NCI-H146 (cell line): ENCODE results near the gene ARHGEF28.

Experiments
- DNase-seq: peaks from one replicate; lab custom pipeline; 2025; lab: John Stamatoyannopoulos, UW

The ARHGEF28 gene

GRCh38 chr5:73940026-73940425, 314.0 kb downstream of the ARHGEF28 start:
- DNase-seq, result no peak

DNA sequence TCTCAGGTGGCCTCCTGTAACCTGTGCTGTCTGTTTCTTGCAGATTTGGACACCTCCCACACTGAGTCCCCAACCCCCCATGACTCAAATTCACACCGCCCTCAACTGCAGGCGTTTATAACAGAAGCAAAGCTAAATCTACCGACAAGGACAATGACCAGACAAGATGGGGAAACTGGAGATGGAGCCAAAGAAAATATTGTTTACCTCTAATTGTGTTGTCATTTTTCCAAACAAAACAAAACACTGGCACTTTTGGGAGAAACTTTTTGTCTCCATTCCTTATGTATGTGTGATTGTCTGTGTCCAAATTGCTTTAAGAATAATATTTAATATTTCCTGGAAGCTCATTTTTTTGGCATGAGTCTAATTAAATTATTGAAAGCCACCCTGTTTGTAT, 314.8 kb downstream of the ARHGEF28 start:
- DNase-seq, result no peak

GRCh38 chr5:73942783-73943182, 316.8 kb downstream of the ARHGEF28 start:
- DNase-seq, result no peak

GRCh38 chr5:73943397-73943796, 317.4 kb downstream of the ARHGEF28 start:
- DNase-seq, result no peak

GRCh38 chr5:73944581-73944980, 318.6 kb downstream of the ARHGEF28 start:
- no peak for DNase-seq

GRCh38 chr5:73945505-73945904, 319.5 kb downstream of the ARHGEF28 start:
- no peak for DNase-seq

GRCh38 chr5:73946278-73946677, 320.3 kb downstream of the ARHGEF28 start:
- DNase-seq, result no peak

DNA sequence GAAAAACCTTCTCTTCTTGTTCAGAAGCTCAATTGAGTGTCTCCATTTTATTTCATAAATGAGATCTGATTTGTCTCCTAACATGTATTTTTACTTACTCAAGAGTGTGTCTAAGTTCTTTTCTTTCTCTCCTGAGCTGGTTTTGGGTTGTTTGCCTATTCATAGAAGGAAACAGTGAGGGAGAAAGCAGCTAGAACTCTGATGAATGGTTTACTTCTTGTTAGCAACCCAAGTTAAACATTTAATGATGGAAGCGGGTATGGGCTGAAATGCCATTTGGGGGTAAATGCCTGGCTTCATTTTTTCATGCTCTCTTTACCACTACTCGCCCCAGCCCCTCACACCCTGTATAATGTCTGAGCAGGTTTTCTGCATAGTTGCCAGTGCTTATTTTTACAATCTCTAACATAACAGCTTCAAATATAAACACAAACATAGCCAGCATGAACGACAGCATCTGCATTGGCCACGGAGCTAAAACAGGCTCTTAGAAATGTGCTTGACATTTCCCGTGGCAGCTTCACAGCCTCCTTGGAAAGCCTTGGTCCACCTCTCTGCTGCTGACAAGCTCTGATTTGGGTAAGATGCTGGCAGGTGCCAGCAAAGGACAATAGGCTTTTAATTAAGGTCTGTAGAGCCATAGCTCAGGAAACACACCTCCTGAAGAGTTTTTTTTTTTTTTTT, 321.1 kb downstream of the ARHGEF28 start:
- no peak for DNase-seq

DNA sequence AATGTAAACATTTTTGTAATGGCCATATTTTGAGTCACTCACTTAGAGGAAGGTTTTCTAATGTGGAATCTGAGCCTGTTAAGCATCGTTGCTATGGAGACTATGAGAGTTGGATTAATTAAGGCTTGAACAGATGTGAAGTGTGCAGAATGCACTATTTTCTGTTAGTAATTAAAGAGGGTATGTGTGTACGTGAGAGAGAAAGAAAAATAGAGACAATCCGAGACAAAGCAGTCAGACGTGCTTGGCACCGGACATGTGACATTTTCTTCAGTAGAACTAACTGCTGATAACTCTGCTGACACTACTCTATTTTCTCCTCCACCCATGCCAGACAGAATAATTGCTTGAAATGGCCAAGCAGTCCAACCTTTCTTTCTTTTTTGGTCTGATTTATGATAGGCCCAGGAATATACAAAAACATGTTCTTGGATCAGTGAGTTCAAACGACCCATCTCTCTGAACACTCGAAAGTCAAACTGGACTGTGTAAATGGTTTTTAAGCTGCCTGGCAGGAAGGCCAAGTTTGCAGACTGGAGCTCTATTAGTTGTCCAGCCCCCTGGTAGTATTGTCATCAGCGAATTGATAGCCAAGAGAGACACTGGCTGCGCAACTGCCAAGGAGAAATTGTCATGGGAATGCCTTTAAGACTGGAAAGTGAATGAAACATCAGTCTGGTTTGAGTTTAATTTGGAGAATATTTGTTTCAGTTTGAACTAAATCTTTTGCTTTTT, 322.1 kb downstream of the ARHGEF28 start:
- DNase-seq, result no peak

DNA sequence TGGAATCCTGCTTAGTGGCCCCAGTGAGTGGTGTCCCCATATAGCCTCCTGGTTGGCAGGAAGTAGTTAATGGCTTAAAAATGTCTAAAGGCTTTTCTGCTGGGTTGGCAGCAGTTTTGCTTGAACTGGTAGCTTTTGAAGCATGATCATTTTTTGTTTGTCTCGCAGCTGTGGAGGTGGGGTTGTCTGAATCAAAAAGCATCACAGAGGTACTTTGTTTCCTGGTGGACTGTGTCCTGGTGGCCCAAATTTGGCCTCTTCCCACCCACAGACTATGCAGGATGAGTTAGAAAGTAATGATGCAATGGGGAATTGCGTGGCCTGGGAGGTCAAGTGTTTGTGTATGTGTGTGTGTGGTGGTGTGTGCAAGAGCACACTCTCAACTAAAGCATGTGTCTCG, 322.7 kb downstream of the ARHGEF28 start:
- no peak for DNase-seq

DNA sequence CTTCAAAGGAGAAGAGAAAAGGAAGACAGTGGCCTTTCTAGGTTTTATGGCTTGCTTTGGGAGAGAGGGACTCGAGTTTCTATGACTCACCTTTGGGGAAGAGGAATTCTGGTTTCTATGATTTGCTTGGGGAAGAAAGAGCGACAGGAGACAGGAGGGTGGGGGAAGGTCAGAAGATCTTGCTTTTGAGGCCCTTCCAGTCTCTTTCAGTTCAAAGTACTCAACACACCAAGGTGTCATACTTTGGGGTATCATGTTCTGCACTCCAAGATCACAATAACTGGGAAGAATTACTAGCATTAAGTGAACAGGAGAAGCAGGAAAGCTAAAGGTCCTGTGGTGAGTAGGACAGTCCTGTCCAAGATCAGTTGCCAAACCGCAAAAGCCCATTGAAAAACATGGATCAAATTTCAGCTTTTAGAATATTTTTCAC, 324.5 kb downstream of the ARHGEF28 start:
- no peak for DNase-seq

DNA sequence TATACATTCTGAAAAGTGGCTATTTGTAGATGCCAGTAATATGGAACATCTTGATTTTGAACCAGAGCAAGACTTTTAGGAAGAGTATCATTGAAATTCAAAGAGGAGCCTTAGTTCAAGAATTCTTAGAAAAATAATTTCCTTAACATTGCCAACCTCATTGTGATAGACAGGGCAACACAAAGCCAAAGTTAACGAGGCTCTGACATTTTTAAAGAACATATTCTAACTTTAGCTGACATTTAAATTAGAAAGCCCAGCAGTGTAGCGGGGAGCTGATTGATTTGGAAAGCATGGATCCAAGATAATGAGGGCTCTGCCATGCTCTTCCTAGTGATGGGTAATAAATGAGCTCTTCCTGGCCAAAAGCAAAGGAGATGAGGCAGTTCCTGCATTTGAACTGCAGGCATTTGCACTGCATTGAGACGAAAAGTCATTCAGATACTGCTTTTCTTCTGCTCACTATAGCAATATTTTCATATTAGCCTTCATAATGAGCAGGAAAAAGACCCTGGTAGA, 325.0 kb downstream of the ARHGEF28 start:
- DNase-seq, result no peak

GRCh38 chr5:73952872-73953271, 326.9 kb downstream of the ARHGEF28 start:
- no peak for DNase-seq

- no peak for DNase-seq
Measured at GRCh38 chr5:73954381-73954780, 328.4 kb downstream of the ARHGEF28 start.

GRCh38 chr5:73955271-73955846, 329.4 kb downstream of the ARHGEF28 start:
- DNase-seq, result no peak

GRCh38 chr5:73957397-73958001, 331.5 kb downstream of the ARHGEF28 start:
- no peak for DNase-seq

- DNase-seq, result no peak
Measured at GRCh38 chr5:73958037-73958436, 332.0 kb downstream of the ARHGEF28 start.

- no peak for DNase-seq
Measured at GRCh38 chr5:73960023-73960422, 334.0 kb downstream of the ARHGEF28 start.

DNA sequence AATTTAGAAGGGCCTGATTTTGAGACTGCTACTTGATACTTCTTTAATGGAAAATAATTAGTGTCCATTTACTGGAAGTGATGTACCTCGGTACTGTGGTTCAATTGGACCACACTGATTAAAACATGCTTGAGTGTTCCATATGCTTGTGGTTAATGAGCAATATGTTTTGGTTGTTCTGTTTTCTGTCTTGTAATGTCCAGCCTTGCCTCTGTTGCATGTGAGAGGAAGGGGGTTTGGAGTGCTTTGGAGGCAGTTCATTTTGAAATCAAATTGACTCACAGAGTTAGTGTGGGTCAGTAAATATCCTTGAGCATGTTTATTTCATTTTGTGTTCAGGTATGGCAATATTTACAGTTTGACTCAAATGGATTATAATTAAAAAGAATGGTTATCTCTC, 334.4 kb downstream of the ARHGEF28 start:
- no peak for DNase-seq

- DNase-seq, result no peak
Measured at GRCh38 chr5:73962801-73963425, 336.9 kb downstream of the ARHGEF28 start.

DNA sequence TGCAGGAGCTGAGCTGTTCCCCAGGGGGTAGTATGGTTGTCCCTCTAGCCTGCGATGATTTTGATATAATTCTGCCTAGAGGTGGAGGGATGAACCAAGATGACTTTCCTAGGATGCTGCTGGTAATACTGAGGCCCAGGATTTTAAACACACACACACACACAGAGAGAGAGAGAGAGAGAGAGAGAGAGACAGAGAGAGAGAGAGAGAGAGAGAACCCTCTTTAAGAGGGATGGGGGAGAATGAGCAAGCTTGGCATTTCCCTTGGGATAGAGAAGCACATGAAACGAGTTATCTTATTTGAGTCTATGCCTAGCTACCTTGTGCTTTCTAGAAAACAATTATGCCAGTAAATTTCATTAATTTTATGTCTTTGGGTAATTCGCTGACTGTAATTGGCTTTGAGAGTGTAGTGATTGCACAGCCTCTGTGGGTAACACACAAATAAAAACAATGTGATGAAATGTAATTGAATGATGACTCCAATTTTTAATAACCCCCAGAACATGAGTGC, 338.4 kb downstream of the ARHGEF28 start:
- no peak for DNase-seq

DNA sequence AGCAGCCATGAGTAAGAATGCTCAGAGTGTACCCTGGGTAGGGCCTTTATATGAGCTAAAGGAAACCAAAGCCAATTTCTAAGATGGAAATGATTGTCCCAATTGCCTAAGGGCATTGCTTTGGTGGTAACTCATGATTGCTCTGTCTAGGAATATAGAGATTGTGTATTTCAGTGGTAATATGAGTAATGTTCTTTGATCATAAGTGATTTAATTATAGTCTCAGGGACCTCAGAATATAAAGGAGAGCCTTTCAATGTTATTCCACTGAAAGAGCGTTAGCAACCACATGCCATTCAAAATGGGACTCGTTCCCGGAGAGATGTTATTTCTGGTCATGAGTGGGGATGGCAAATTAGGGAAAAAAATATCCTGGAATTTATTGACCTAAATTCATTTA, 340.5 kb downstream of the ARHGEF28 start:
- peak; percentile 50 for DNase-seq
